H9 (cell line): ENCODE data around the gene RASGRP4. TPM values are rescaled to one million over a fixed set of nuclear protein-coding genes. Genes with fewer than 3 reads are reported as not detected.

ENCODE experiments used
- DNase-seq: peaks from one replicate; pipeline ENCODE4 v3.0.0-alpha.2; 2017
- H2AFZ ChIP-seq: one replicate; pipeline ENCODE4 v1.6.1; 2013; ENCODE audit warnings: mild to moderate bottlenecking, low read length, control low read depth, moderate library complexity
- H2AK5ac ChIP-seq: 2 replicates; pipeline ENCODE4 v1.6.1; 2013; ENCODE audit warnings: low read length, control low read depth, mixed read lengths; ENCODE audit not compliant: insufficient read length
- H2BK120ac ChIP-seq: one replicate; pipeline ENCODE4 v1.6.1; 2013; ENCODE audit warnings: low read depth, mild to moderate bottlenecking, low read length, control low read depth, inconsistent platforms; ENCODE audit not compliant: poor library complexity, severe bottlenecking
- H2BK12ac ChIP-seq: 2 replicates; pipeline ENCODE4 v1.6.1; 2013; ENCODE audit warnings: low read length, control low read depth, mixed read lengths, low read depth; ENCODE audit not compliant: insufficient read length
- H2BK15ac ChIP-seq: 2 replicates; pipeline ENCODE4 v1.6.1; 2013; ENCODE audit warnings: low read depth, low read length, control low read depth
- H2BK20ac ChIP-seq: one replicate; pipeline ENCODE4 v1.6.1; 2013; ENCODE audit warnings: low read depth, mild to moderate bottlenecking, low read length, control low read depth, inconsistent platforms; ENCODE audit not compliant: poor library complexity, severe bottlenecking
- H2BK5ac ChIP-seq: 2 replicates; pipeline ENCODE4 v1.6.1; 2013; ENCODE audit warnings: low read length, control low read depth, mixed read lengths; ENCODE audit not compliant: insufficient read length
- H3K14ac ChIP-seq: 2 replicates; pipeline ENCODE4 v1.6.1; 2013; ENCODE audit warnings: low read length, control low read depth; ENCODE audit not compliant: insufficient read depth
- H3K18ac ChIP-seq: 2 replicates; pipeline ENCODE4 v1.6.1; 2013; ENCODE audit warnings: low read depth, mild to moderate bottlenecking, mixed read lengths, low read length, control low read depth; ENCODE audit not compliant: insufficient read length
- H3K23ac ChIP-seq: 2 replicates; pipeline ENCODE4 v1.6.1; 2013; ENCODE audit warnings: low read length, control low read depth, mixed read lengths, low read depth; ENCODE audit not compliant: insufficient read length
- H3K23me2 ChIP-seq: 2 replicates; pipeline ENCODE4 v1.6.1; 2013; ENCODE audit warnings: low read depth, mild to moderate bottlenecking, mixed read lengths, low read length, control low read depth; ENCODE audit not compliant: insufficient read length, poor library complexity, severe bottlenecking
- H3K27ac ChIP-seq: 2 replicates; pipeline ENCODE4 v1.5.1; 2013; ENCODE audit warnings: low read length, control low read depth, mixed read lengths, low read depth; ENCODE audit not compliant: insufficient read length
- H3K27me3 ChIP-seq: 2 replicates; pipeline ENCODE4 v1.6.1; 2013; ENCODE audit warnings: low read length, control low read depth, inconsistent platforms; ENCODE audit not compliant: insufficient read depth
- H3K4ac ChIP-seq: 2 replicates; pipeline ENCODE4 v1.6.1; 2013; ENCODE audit warnings: low read depth, mild to moderate bottlenecking, control low read depth, inconsistent platforms, low read length, moderate library complexity
- H3K4me1 ChIP-seq: 2 replicates; pipeline ENCODE4 v1.6.1; 2013; ENCODE audit warnings: low read length, control low read depth, inconsistent platforms; ENCODE audit not compliant: insufficient read depth
- H3K4me2 ChIP-seq: 2 replicates; pipeline ENCODE4 v1.6.1; 2013; ENCODE audit warnings: low read length, control low read depth, mixed read lengths; ENCODE audit not compliant: insufficient read length, insufficient read depth
- H3K56ac ChIP-seq: 2 replicates; pipeline ENCODE4 v1.6.1; 2013; ENCODE audit warnings: low read depth, mild to moderate bottlenecking, mixed read lengths, low read length, control low read depth; ENCODE audit not compliant: insufficient read length
- H3K79me1 ChIP-seq: 2 replicates; pipeline ENCODE4 v1.6.1; 2013; ENCODE audit warnings: low read depth, mild to moderate bottlenecking, moderate library complexity, low read length, control low read depth, inconsistent platforms; ENCODE audit not compliant: insufficient read depth, poor library complexity, severe bottlenecking
- H3K79me2 ChIP-seq: 2 replicates; pipeline ENCODE4 v1.6.1; 2013; ENCODE audit warnings: low read length, control low read depth, inconsistent platforms; ENCODE audit not compliant: insufficient read depth
- H3K9ac ChIP-seq: 2 replicates; pipeline ENCODE4 v1.6.1; 2013; ENCODE audit warnings: low read length, control low read depth, mixed read lengths; ENCODE audit not compliant: insufficient read length; ENCODE audit errors: extremely low read depth
- H3K9me3 ChIP-seq: one replicate; pipeline ENCODE4 v1.6.1; 2013; ENCODE audit warnings: low read depth, low read length, inconsistent platforms; ENCODE audit not compliant: control insufficient read depth
- H3T11ph ChIP-seq: one replicate; pipeline ENCODE4 v1.6.1; 2013; ENCODE audit warnings: mild to moderate bottlenecking, low read length, control low read depth, inconsistent platforms
- H4K20me1 ChIP-seq: one replicate; pipeline ENCODE4 v1.6.1; 2013; ENCODE audit not compliant: control insufficient read depth, insufficient read length, insufficient read depth
- H4K5ac ChIP-seq: 2 replicates; pipeline ENCODE4 v1.6.1; 2013; ENCODE audit warnings: low read depth, mild to moderate bottlenecking, mixed read lengths, low read length, control low read depth; ENCODE audit not compliant: insufficient read length
- H4K8ac ChIP-seq: replicated peaks from 2 replicates; pipeline ENCODE4 v1.6.1; 2013; ENCODE audit warnings: low read length, control low read depth, mixed read lengths, low read depth; ENCODE audit not compliant: insufficient read length
- H4K91ac ChIP-seq: 2 replicates; pipeline ENCODE4 v1.6.1; 2013; ENCODE audit warnings: low read depth, mild to moderate bottlenecking, moderate library complexity, mixed read lengths, low read length, control low read depth; ENCODE audit not compliant: insufficient read length
- H3K27ac Mint-ChIP-seq, 3 experiments: 2 replicates in 2 of 3; 3 replicates in 1 of 3; pipeline ENCODE4 v1.8.0; 2020 to 2021; ENCODE audit warnings: mixed read lengths in 3 of 3, mild to moderate bottlenecking in 1 of 3, moderate library complexity in 1 of 3
- H3K27me3 Mint-ChIP-seq: 2 replicates; pipeline ENCODE4 v1.8.0; 2021; ENCODE audit warnings: low read depth, mild to moderate bottlenecking, moderate library complexity, mixed read lengths
- H3K36me3 Mint-ChIP-seq, 3 experiments: 2 replicates in 2 of 3; 3 replicates in 1 of 3; pipeline ENCODE4 v1.8.0; 2020 to 2021; ENCODE audit warnings: low read depth in 3 of 3, mixed read lengths in 3 of 3; ENCODE audit not compliant: insufficient read depth in 1 of 3
- H3K4me1 Mint-ChIP-seq, 2 experiments: 2 replicates each; pipeline ENCODE4 v1.8.0; 2020; ENCODE audit warnings: mixed read lengths in 2 of 2
- H3K4me3 Mint-ChIP-seq, 2 experiments: 2 replicates in 1 of 2; 3 replicates in 1 of 2; pipeline ENCODE4 v1.8.0; 2020 to 2021; ENCODE audit warnings: mild to moderate bottlenecking in 2 of 2, mixed read lengths in 2 of 2, moderate library complexity in 1 of 2
- H3K9me3 Mint-ChIP-seq, 2 experiments: 2 replicates in 1 of 2; 3 replicates in 1 of 2; pipeline ENCODE4 v1.8.0; 2020; ENCODE audit warnings: mild to moderate bottlenecking in 2 of 2, mixed read lengths in 2 of 2, moderate library complexity in 1 of 2
- CTCF ChIP-seq: fragments of 200-600 bp; sonication (generic); conservative IDR thresholded peaks from 3 replicates; pipeline ENCODE4 v1.8.0; 2021; ENCODE audit warnings: antibody characterized with exemption, mild to moderate bottlenecking
- WGBS: extraction: QIAGEN DNeasy Blood & Tissue Kit; methylation state at CpG from one replicate; pipeline ENCODE4 v1.1.7; 2013; ENCODE audit warnings: missing lambda C conversion rate, low lambda C conversion rate, mixed read lengths; ENCODE audit not compliant: insufficient read length; ENCODE audit errors: extremely low coverage; 5-methylcytosine and 5-hydroxymethylcytosine counted together
- total RNA-seq: library from RNA; stranded (reverse); gene quantifications from 2 replicates; pipeline ENCODE4 v1.2.1, GENCODE V29; 2021

RASGRP4 gene
- total RNA-seq, 1 experiment from 2014 or later = 0.28 TPM

GRCh38 chr19:38464421-38465082 is 38.5 kb upstream of the RASGRP4 start:
- H3K4me1 ChIP-seq = no peaks in the 10 kb centered on the region
- no peak overlapping the region for H2BK15ac ChIP-seq
- H2BK20ac ChIP-seq = no peak overlapping the region
- DNase-seq = peak; percentile 40
- H3K14ac ChIP-seq = no peak overlapping the region
- no peaks in the 10 kb centered on the region for H3K9me3 ChIP-seq
- Mint-ChIP-seq H3K4me3 (no peak overlapping the region), H3K27ac (peak overlapping the region in 2 of 3 experiments; percentile 42 to 49; a peak in 3 of 7 replicates), H3K9me3 (no peaks in the 10 kb centered on the region; a peak in 1 of 5 replicates), H3K36me3 (peaks cover 26 to 33% (median 30%) of the 10 kb centered on the region in 3 experiments; a peak in 6 of 7 replicates), H3K4me1 (no peaks in the 10 kb centered on the region), H3K27me3 (no peaks in the 10 kb centered on the region)
- no peak overlapping the region for H3K18ac ChIP-seq
- no peak overlapping the region for H2BK12ac ChIP-seq
- no peak overlapping the region for H4K5ac ChIP-seq
- H3K79me1 ChIP-seq = no peaks in the 10 kb centered on the region
- H3K27ac ChIP-seq = no peak overlapping the region
- H3K4ac ChIP-seq = no peak overlapping the region
- no peak for TF ChIP-seq CTCF
- H3K23ac ChIP-seq = no peak overlapping the region
- no peaks in the 10 kb centered on the region for H3K27me3 ChIP-seq
- H4K8ac ChIP-seq = no peak overlapping the region
- no peak overlapping the region for H3K9ac ChIP-seq
- H3K56ac ChIP-seq = no peak overlapping the region
- H2AK5ac ChIP-seq = no peak overlapping the region
- H3K23me2 ChIP-seq = no peaks in the 10 kb centered on the region
- no peak overlapping the region for H4K91ac ChIP-seq
- no CpG with 5 or more reads among the region's 15 CpGs for WGBS
- H3T11ph ChIP-seq = no peak overlapping the region
- no peaks in the 10 kb centered on the region for H4K20me1 ChIP-seq
- H2AFZ ChIP-seq = no peak overlapping the region
- no peak overlapping the region for H2BK5ac ChIP-seq
- H3K4me2 ChIP-seq = no peak overlapping the region
- H2BK120ac ChIP-seq = no peak overlapping the region
- H3K79me2 ChIP-seq = no peaks in the 10 kb centered on the region
